Ishikawa (cell line): ENCODE measurements around the gene ZNF609.

ENCODE experiments used
- CEBPB ChIP-seq: IDR thresholded peaks from 2 replicates; pipeline ENCODE4 v1.6.1; 2012
- CREB1 ChIP-seq: IDR thresholded peaks from 2 replicates; pipeline ENCODE4 v1.6.1; 2012; ENCODE audit warnings: low read depth
- EGR1 ChIP-seq: IDR thresholded peaks from 2 replicates; pipeline ENCODE4 v1.6.1; 2012
- EP300 ChIP-seq: IDR thresholded peaks from 2 replicates; pipeline ENCODE4 v1.6.1; 2012; ENCODE audit warnings: borderline replicate concordance
- FOXM1 ChIP-seq: IDR thresholded peaks from 2 replicates; pipeline ENCODE4 v1.6.1; 2012; ENCODE audit warnings: low read depth, borderline replicate concordance
- MAX ChIP-seq: IDR thresholded peaks from 2 replicates; pipeline ENCODE4 v1.6.1; 2012
- NFIC ChIP-seq: IDR thresholded peaks from 2 replicates; pipeline ENCODE4 v1.6.1; 2012
- RAD21 ChIP-seq: IDR thresholded peaks from 2 replicates; pipeline ENCODE4 v1.6.1; 2012; ENCODE audit warnings: low read depth
- REST ChIP-seq: IDR thresholded peaks from 2 replicates; pipeline ENCODE4 v1.6.1; 2012; ENCODE audit warnings: low read depth, mild to moderate bottlenecking
- TAF1 ChIP-seq: IDR thresholded peaks from 2 replicates; pipeline ENCODE4 v1.6.1; 2012; ENCODE audit warnings: low read depth, mild to moderate bottlenecking
- TCF12 ChIP-seq: IDR thresholded peaks from 2 replicates; pipeline ENCODE4 v1.6.1; 2012; ENCODE audit warnings: low read depth
- TEAD4 ChIP-seq: IDR thresholded peaks from 2 replicates; pipeline ENCODE4 v1.6.1; 2012
- USF1 ChIP-seq: IDR thresholded peaks from 2 replicates; pipeline ENCODE4 v1.6.1; 2012
- YY1 ChIP-seq: IDR thresholded peaks from 2 replicates; pipeline ENCODE4 v1.6.1; 2012; ENCODE audit warnings: low read depth
- ZBTB7A ChIP-seq: IDR thresholded peaks from 2 replicates; pipeline ENCODE4 v1.6.1; 2012; ENCODE audit warnings: low read depth

The ZNF609 gene

GRCh38 chr15:64560998-64561397, 100.6 kb downstream of the ZNF609 start:
- TF ChIP-seq RAD21 = no peak
- no peak for TF ChIP-seq ZBTB7A
- TF ChIP-seq REST = no peak
- TF ChIP-seq USF1 = no peak
- no peak for TF ChIP-seq EP300
- no peak for TF ChIP-seq MAX
- TF ChIP-seq CEBPB = no peak
- no peak for TF ChIP-seq CREB1
- TF ChIP-seq NFIC = no peak
- TF ChIP-seq FOXM1 = no peak
- no peak for TF ChIP-seq YY1
- no peak for TF ChIP-seq TAF1
- no peak for TF ChIP-seq EGR1

GRCh38 chr15:64562003-64562640, 101.7 kb downstream of the ZNF609 start:
- TF ChIP-seq TCF12 (no peak), TEAD4 (no peak), EGR1 (no peak), YY1 (no peak), REST (no peak), NFIC (peak; percentile 73)

- TF ChIP-seq REST (no peak), USF1 (peak; percentile 26; the same call in 1 of the 2 replicates)
These were observed 105.7 kb downstream of the ZNF609 start for GRCh38 chr15:64566102-64566501.

- TF ChIP-seq TEAD4 (no peak), FOXM1 (no peak), USF1 (no peak), MAX (no peak), NFIC (no peak), EGR1 (no peak), RAD21 (no peak), YY1 (no peak), CREB1 (no peak), EP300 (no peak), TCF12 (no peak), TAF1 (no peak)
These were observed 106.5 kb downstream of the ZNF609 start for GRCh38 chr15:64566629-64567427.
